B cell (primary cell): Measurements from ENCODE around the gene SLC39A1. TPM values are rescaled to one million over a fixed set of nuclear protein-coding genes. Genes with fewer than 3 reads are reported as not detected.

Experiments
- ATAC-seq: fragments of 200-7000 bp; cut with Tn5 transposase; one replicate; pipeline ENCODE4 v1.10.0; 2021; ENCODE audit warnings: low read depth, mild to moderate bottlenecking, moderate number of reproducible peaks, moderate library complexity
- CTCF ChIA-PET: fragments of 350-600 bp; sonication (Branson Sonifier 250); formaldehyde crosslinking; loops from one replicate; lab custom pipeline; 2021; ENCODE audit warnings: antibody characterized with exemption, inconsistent platforms; lab: Charles Lee
- POLR2A ChIA-PET: fragments of 350-600 bp; sonication (Branson Sonifier 250); formaldehyde crosslinking; loops from one replicate; lab custom pipeline; 2021; ENCODE audit warnings: antibody characterized with exemption; lab: Charles Lee
- DNase-seq: peaks from one replicate; pipeline ENCODE4 v3.0.0; 2013
- H2AFZ ChIP-seq: 2 replicates; pipeline ENCODE4 v1.6.1; 2012; ENCODE audit warnings: mild to moderate bottlenecking, low read depth, low read length; ENCODE audit not compliant: insufficient read depth, poor library complexity, severe bottlenecking
- H3K27ac ChIP-seq, 2 donors: 1 replicate in 1 of 2; 2 replicates in 1 of 2; pipeline ENCODE4 v1.5.1; 2012 to 2013; ENCODE audit warnings: low read length in 2 of 2, mild to moderate bottlenecking in 2 of 2, moderate library complexity in 1 of 2
- H3K27me3 ChIP-seq, 4 experiments: fragments of 200-600 bp in 1 of 4; sonication (generic) in 1 of 4; replicated peaks in 1 of 4; 1 replicate in 2 of 4; 2 replicates in 2 of 4; pipeline versions ENCODE4 v1.6.1 to v1.7.0; 2013 to 2016; ENCODE audit warnings: low read length in 3 of 4, mild to moderate bottlenecking in 2 of 4, mixed read lengths in 1 of 4, moderate library complexity in 1 of 4; ENCODE audit not compliant: insufficient read depth in 4 of 4, control insufficient read depth in 3 of 4; ENCODE audit errors: control extremely low read depth in 1 of 4
- H3K36me3 ChIP-seq, 2 experiments: replicated peaks in 1 of 2; 1 replicate in 1 of 2; 2 replicates in 1 of 2; pipeline versions ENCODE4 v1.6.1 to v1.7.1; 2013; ENCODE audit warnings: low read length in 1 of 2; ENCODE audit not compliant: insufficient read depth in 2 of 2, control insufficient read depth in 1 of 2; ENCODE audit errors: control extremely low read depth in 1 of 2, extremely low read depth in 1 of 2
- H3K4me1 ChIP-seq, 2 donors: fragments of 200-600 bp in 1 of 2; sonication (generic) in 1 of 2; 1 replicate in 1 of 2; 2 replicates in 1 of 2; pipeline versions ENCODE4 v1.5.1 to v1.6.1; 2013 to 2017; ENCODE audit warnings: low read length in 2 of 2; ENCODE audit not compliant: control insufficient read depth in 2 of 2, insufficient read depth in 2 of 2
- H3K4me2 ChIP-seq: replicated peaks from 2 replicates; pipeline ENCODE3; 2012; ENCODE audit warnings: mild to moderate bottlenecking, low read depth, low read length; ENCODE audit not compliant: poor library complexity, severe bottlenecking
- H3K4me3 ChIP-seq, 5 experiments: fragments of 200-600 bp in 1 of 5; sonication (generic) in 1 of 5; 1 replicate in 3 of 5; 2 replicates in 2 of 5; pipeline versions ENCODE4 v1.5.1 to v1.7.0; 2011 to 2016; ENCODE audit warnings: low read length in 4 of 5, mild to moderate bottlenecking in 4 of 5, low read depth in 2 of 5, control low read depth in 1 of 5, moderate library complexity in 1 of 5; ENCODE audit not compliant: insufficient read depth in 1 of 5; ENCODE audit errors: control extremely low read depth in 1 of 5, extremely low read depth in 1 of 5
- H3K79me2 ChIP-seq: fragments of 200-600 bp; sonication (generic); one replicate; pipeline ENCODE4 v1.6.0; 2016; ENCODE audit warnings: low read length; ENCODE audit not compliant: control insufficient read depth, insufficient read depth
- H3K9ac ChIP-seq: fragments of 200-600 bp; sonication (generic); 2 replicates; pipeline ENCODE4 v1.6.1; 2017; ENCODE audit warnings: mild to moderate bottlenecking, low read length, moderate library complexity
- H3K9me3 ChIP-seq, 3 donors: one replicate each; pipeline versions ENCODE4 v1.6.1 to v1.7.1; 2013; ENCODE audit warnings: low read length in 2 of 3; ENCODE audit not compliant: control insufficient read depth in 2 of 3, insufficient read depth in 1 of 3; ENCODE audit errors: control extremely low read depth in 1 of 3
- H4K20me1 ChIP-seq: 2 replicates; pipeline ENCODE4 v1.6.0; 2012; ENCODE audit warnings: mild to moderate bottlenecking, low read length; ENCODE audit not compliant: insufficient read depth, control insufficient read depth, poor library complexity, severe bottlenecking
- H3K27ac Mint-ChIP-seq: one replicate; pipeline ENCODE4 v1.8.0; 2021; ENCODE audit warnings: mixed read lengths
- H3K27me3 Mint-ChIP-seq: one replicate; pipeline ENCODE4 v1.8.0; 2021; ENCODE audit warnings: mixed read lengths
- H3K4me1 Mint-ChIP-seq: one replicate; pipeline ENCODE4 v1.8.0; 2021; ENCODE audit warnings: mixed read lengths
- H3K4me3 Mint-ChIP-seq: one replicate; pipeline ENCODE4 v1.8.0; 2021; ENCODE audit warnings: mixed read lengths
- H3K9me3 Mint-ChIP-seq: one replicate; pipeline ENCODE4 v1.8.0; 2022; ENCODE audit warnings: mixed read lengths; ENCODE audit not compliant: insufficient read depth
- EZH2 ChIP-seq: IDR thresholded peaks from 2 replicates; pipeline ENCODE4 v1.6.1; 2012; ENCODE audit warnings: borderline replicate concordance, low read depth, mild to moderate bottlenecking, moderate library complexity, low read length; ENCODE audit not compliant: insufficient read depth, poor library complexity, severe bottlenecking
- WGBS: methylation state at CpG from one replicate; pipeline ENCODE4 v1.1.5; 2013; ENCODE audit warnings: missing lambda C conversion rate; ENCODE audit not compliant: insufficient coverage; 5-methylcytosine and 5-hydroxymethylcytosine counted together
- intact Hi-C: fragments of 100-400 bp; cut with micrococcal nuclease; formaldehyde crosslinking; loops from one replicate; pipeline ENCODE4 v1.10.0; 2022
- polyA plus RNA-seq: library from polyadenylated mRNA; depleted of rRNA; stranded (reverse); fragments of >200 nt; gene quantifications from 2 replicates; pipeline ENCODE4 v1.2.3, GENCODE V29; 2012
- total RNA-seq, 2 donors: library from RNA; stranded (reverse); fragments of 120-200 nt in 1 of 2; gene quantifications; 1 replicate in 1 of 2; 2 replicates in 1 of 2; pipeline versions ENCODE4 v1.2.3 to v1.2.4, GENCODE V29; 2013 to 2022
- TF ChIP-seq, protein P1 (sequence below): fragments of 200-600 bp; IDR thresholded peaks from one replicate; pipeline ENCODE4 v1.8.0; 2022; ENCODE audit warnings: antibody characterized with exemption, mild to moderate bottlenecking

The SLC39A1 gene
- total and polyA plus RNA-seq, 2 donors (not counting 1 experiment from before 2014, with no cell fraction given), result 19.3 to 28.1 TPM

- H3K27ac Mint-ChIP-seq, result no peak overlapping the region
- no peak overlapping the region for H3K9ac ChIP-seq
- no peak overlapping the region for H3K4me3 Mint-ChIP-seq
- peaks cover 21% of the 10 kb centered on the region for H3K79me2 ChIP-seq
- H3K27me3 Mint-ChIP-seq, result no peaks in the 10 kb centered on the region
- no peak overlapping the region for H2AFZ ChIP-seq
- no peaks in the 10 kb centered on the region for H3K27me3 ChIP-seq
- no peak overlapping the region for H3K4me3 ChIP-seq
- DNase-seq, result no peak
- H3K9me3 Mint-ChIP-seq, result no peaks in the 10 kb centered on the region
- POLR2A ChIA-PET, result interaction anchor here (0.6 to 5.3 kb wide), 2 partner anchors 25 to 180 kb away, joined by 4 to 64 read pairs; partner anchors contain the start of gene DENND4B
- TF ChIP-seq, protein P1, sequence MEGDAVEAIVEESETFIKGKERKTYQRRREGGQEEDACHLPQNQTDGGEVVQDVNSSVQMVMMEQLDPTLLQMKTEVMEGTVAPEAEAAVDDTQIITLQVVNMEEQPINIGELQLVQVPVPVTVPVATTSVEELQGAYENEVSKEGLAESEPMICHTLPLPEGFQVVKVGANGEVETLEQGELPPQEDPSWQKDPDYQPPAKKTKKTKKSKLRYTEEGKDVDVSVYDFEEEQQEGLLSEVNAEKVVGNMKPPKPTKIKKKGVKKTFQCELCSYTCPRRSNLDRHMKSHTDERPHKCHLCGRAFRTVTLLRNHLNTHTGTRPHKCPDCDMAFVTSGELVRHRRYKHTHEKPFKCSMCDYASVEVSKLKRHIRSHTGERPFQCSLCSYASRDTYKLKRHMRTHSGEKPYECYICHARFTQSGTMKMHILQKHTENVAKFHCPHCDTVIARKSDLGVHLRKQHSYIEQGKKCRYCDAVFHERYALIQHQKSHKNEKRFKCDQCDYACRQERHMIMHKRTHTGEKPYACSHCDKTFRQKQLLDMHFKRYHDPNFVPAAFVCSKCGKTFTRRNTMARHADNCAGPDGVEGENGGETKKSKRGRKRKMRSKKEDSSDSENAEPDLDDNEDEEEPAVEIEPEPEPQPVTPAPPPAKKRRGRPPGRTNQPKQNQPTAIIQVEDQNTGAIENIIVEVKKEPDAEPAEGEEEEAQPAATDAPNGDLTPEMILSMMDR, result no peak
- TF ChIP-seq EZH2, result no peak
- peaks cover 0 to 22% of the 10 kb centered on the region in 2 experiments for H3K36me3 ChIP-seq
- H3K4me1 Mint-ChIP-seq, result peaks cover 37% of the 10 kb centered on the region
- H4K20me1 ChIP-seq, result no peaks in the 10 kb centered on the region
- H3K4me2 ChIP-seq, result no peak overlapping the region
- H3K9me3 ChIP-seq, result no peaks in the 10 kb centered on the region
- CTCF ChIA-PET, result interaction anchor here (1.3 kb wide), 1 partner anchor 178 kb away, joined by 4 read pairs; no protein-coding TSS in a partner anchor
- intact Hi-C loops, result no loop called here
- no peak overlapping the region for H3K27ac ChIP-seq
- WGBS, result no CpG with 5 or more reads among the region's 2 CpGs
- ATAC-seq, result no peak
- H3K4me1 ChIP-seq, result peaks cover 29 to 31% of the 10 kb centered on the region in 2 donors
Observed at GRCh38 chr1:153970346-153970745, 7.0 kb upstream of the SLC39A1 start.

DNA sequence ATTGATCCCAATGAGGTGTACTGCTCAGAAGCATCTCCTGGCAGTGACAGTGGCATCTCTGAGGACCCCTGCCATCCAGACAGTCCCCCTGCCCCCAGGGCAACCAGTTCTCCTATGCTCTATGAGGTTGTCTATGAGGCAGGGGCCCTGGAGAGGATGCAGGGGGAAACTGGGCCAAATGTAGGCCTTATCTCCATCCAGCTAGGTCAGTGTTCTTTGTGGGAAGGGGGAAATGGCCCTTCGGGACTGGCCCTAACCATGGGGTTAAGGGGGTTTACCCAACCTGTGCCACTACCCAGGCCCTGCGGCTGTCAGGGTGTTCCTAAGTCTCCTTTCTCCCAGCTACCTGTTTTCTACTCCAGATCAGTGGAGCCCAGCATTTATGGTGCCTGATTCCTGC is 5.6 kb upstream of the SLC39A1 start:
- Mint-ChIP-seq H3K9me3 (no peaks in the 10 kb centered on the region), H3K27me3 (no peaks in the 10 kb centered on the region), H3K27ac (peak overlapping the region; percentile 82), H3K4me1 (peaks cover 36% of the 10 kb centered on the region), H3K4me3 (peak overlapping the region; percentile 98)
- ChIA-PET POLR2A (interaction anchor here (0.6 to 5.3 kb wide), 4 partner anchors 11 to 215 kb away, joined by 11 to 64 read pairs (median 30); partner anchors contain the start of genes CRTC2, DENND4B and RPS27), CTCF (interaction anchor here (0.8 to 3.6 kb wide), 4 partner anchors 17 to 177 kb away, joined by 3 to 26 read pairs (median 6); partner anchors contain the start of gene RAB13)
- Histone ChIP-seq H3K27ac (no peak overlapping the region), H3K36me3 (peaks cover 0 to 11% of the 10 kb centered on the region in 2 experiments), H3K9me3 (no peaks in the 10 kb centered on the region), H3K27me3 (no peaks in the 10 kb centered on the region), H3K9ac (no peak overlapping the region), H3K4me3 (no peak overlapping the region), H2AFZ (peak overlapping the region; percentile 93), H3K79me2 (peaks cover 32% of the 10 kb centered on the region), H3K4me2 (peak overlapping the region; percentile 95), H4K20me1 (no peaks in the 10 kb centered on the region), H3K4me1 (peaks cover 35 to 41% of the 10 kb centered on the region in 2 donors)
- intact Hi-C loops, result no loop called here
- no peak for TF ChIP-seq EZH2
- TF ChIP-seq, protein P1, result no peak
- ATAC-seq, result no peak
- no peak for DNase-seq
- WGBS, result 23% methylated on average over 2 of the region's 2 CpGs
